PC-3 (cell line): ENCODE results near the gene NOTCH1. TPM values are rescaled to one million over a fixed set of nuclear protein-coding genes. Genes with fewer than 3 reads are reported as not detected.

Source experiments
- ATAC-seq: fragments of 200-7000 bp; cut with Tn5 transposase; 2 replicates; pipeline ENCODE4 v1.9.1; 2020; ENCODE audit warnings: mild to moderate bottlenecking, moderate library complexity
- BruUV-seq: library from RNA; stranded (reverse); fragments of 400-500 nt; replicated peaks from 2 replicates; lab custom pipeline; 2021; lab: Mats Ljungman, UMichigan
- CTCF ChIA-PET: fragments of 300-600 bp; sonication (Branson Sonifier 250); formaldehyde crosslinking; loops from one replicate; lab custom pipeline; 2022; ENCODE audit warnings: antibody characterized with exemption; lab: Charles Lee
- POLR2A ChIA-PET: fragments of 300-600 bp; sonication (Branson Sonifier 250); formaldehyde crosslinking; loops from one replicate; lab custom pipeline; 2022; ENCODE audit warnings: antibody characterized with exemption; ENCODE audit not compliant: unreplicated experiment; lab: Charles Lee
- DNase-seq: peaks from one replicate; pipeline ENCODE4 v3.0.0-alpha.2; 2015
- H2AFZ ChIP-seq: fragments of 300-600 bp; sonication (generic); 2 replicates; pipeline ENCODE4 v1.6.0; 2016; ENCODE audit warnings: antibody characterized with exemption, low read length
- H3F3A ChIP-seq: fragments of 300-600 bp; sonication (generic); one replicate; pipeline ENCODE4 v1.6.0; 2017; ENCODE audit warnings: antibody characterized with exemption, low read length, control low read depth, mild to moderate bottlenecking; ENCODE audit not compliant: unreplicated experiment
- H3K27ac ChIP-seq: fragments of 300-600 bp; sonication (generic); 2 replicates; pipeline ENCODE4 v1.5.1; 2016; ENCODE audit warnings: mild to moderate bottlenecking, low read length
- H3K27me3 ChIP-seq: fragments of 300-600 bp; sonication (generic); 2 replicates; pipeline ENCODE4 v1.6.1; 2016; ENCODE audit warnings: low read length, mixed read lengths
- H3K36me3 ChIP-seq: fragments of 300-600 bp; sonication (generic); 2 replicates; pipeline ENCODE4 v1.6.1; 2016; ENCODE audit warnings: low read depth, mixed run types, low read length, mixed read lengths
- H3K4me1 ChIP-seq: fragments of 300-600 bp; sonication (generic); 2 replicates; pipeline ENCODE4 v1.5.1; 2016; ENCODE audit warnings: low read length; ENCODE audit not compliant: insufficient read depth
- H3K4me2 ChIP-seq: fragments of 300-600 bp; sonication (generic); 2 replicates; pipeline ENCODE4 v1.6.0; 2016; ENCODE audit warnings: low read length
- H3K4me3 ChIP-seq: fragments of 300-600 bp; sonication (generic); 2 replicates; pipeline ENCODE4 v1.5.1; 2016; ENCODE audit warnings: mild to moderate bottlenecking, low read length, mixed read lengths
- H3K79me2 ChIP-seq: fragments of 300-600 bp; sonication (generic); 2 replicates; pipeline ENCODE4 v1.6.1; 2017; ENCODE audit warnings: low read length, mixed read lengths
- H3K9ac ChIP-seq: fragments of 300-600 bp; sonication (generic); 2 replicates; pipeline ENCODE4 v1.6.0; 2016; ENCODE audit warnings: mild to moderate bottlenecking, low read length
- H3K9me2 ChIP-seq: fragments of 300-600 bp; sonication (generic); replicated peaks from 2 replicates; pipeline ENCODE4 v1.6.1; 2016; ENCODE audit warnings: mixed run types, low read length, mixed read lengths
- H3K9me3 ChIP-seq: fragments of 300-600 bp; sonication (generic); 2 replicates; pipeline ENCODE4 v1.6.1; 2016; ENCODE audit warnings: low read length, mixed read lengths
- H4K20me1 ChIP-seq: fragments of 300-600 bp; sonication (generic); 2 replicates; pipeline ENCODE4 v1.6.1; 2016; ENCODE audit warnings: low read length, mixed read lengths
- CTCF ChIP-seq: fragments of 300-600 bp; sonication (generic); conservative IDR thresholded peaks from 2 replicates; pipeline ENCODE4 v1.5.1; 2017; ENCODE audit warnings: antibody characterized with exemption, low read depth, mild to moderate bottlenecking, low read length
- EZH2 ChIP-seq: fragments of 300-600 bp; sonication (generic); IDR thresholded peaks from one replicate; pipeline ENCODE4 v1.6.1; 2017; ENCODE audit warnings: antibody characterized with exemption, mild to moderate bottlenecking, low read length; ENCODE audit not compliant: unreplicated experiment
- EZH2phosphoT487 ChIP-seq: fragments of 300-600 bp; sonication (generic); IDR thresholded peaks from 2 replicates; pipeline ENCODE4 v1.6.1; 2018; ENCODE audit warnings: mild to moderate bottlenecking, antibody characterized with exemption, low read length, borderline replicate concordance
- intact Hi-C: fragments of 100-400 bp; cut with micrococcal nuclease; formaldehyde crosslinking; loops from 2 replicates; pipeline ENCODE4 v1.9.0; 2023
- total RNA-seq: library from RNA; depleted of rRNA; stranded (reverse); fragments of >200 nt; gene quantifications from 2 replicates; pipeline ENCODE4 v1.2.3, GENCODE V29; 2014

The NOTCH1 gene
- total RNA-seq, 1 experiment from 2014 or later, result 14.3 TPM

GRCh38 chr9:136486131-136486530 lies 59.7 kb downstream of the NOTCH1 start:
- Histone ChIP-seq H3K79me2 (peaks cover 17% of the 10 kb centered on the region), H3F3A (no peaks in the 10 kb centered on the region), H3K27me3 (no peaks in the 10 kb centered on the region), H3K9me3 (no peaks in the 10 kb centered on the region), H3K4me3 (no peak overlapping the region), H4K20me1 (peaks cover 13% of the 10 kb centered on the region), H3K36me3 (no peaks in the 10 kb centered on the region), H3K4me1 (peaks cover 7% of the 10 kb centered on the region; the same call in 1 of the 2 replicates), H3K27ac (no peak overlapping the region), H3K9ac (no peak overlapping the region), H3K9me2 (no peaks in the 10 kb centered on the region), H3K4me2 (no peak overlapping the region), H2AFZ (no peak overlapping the region)
- no TSS peak for BruUV-seq
- TF ChIP-seq CTCF, result no peak
- no peak for TF ChIP-seq EZH2phosphoT487
- TF ChIP-seq EZH2, result no peak
- CTCF ChIA-PET, result no interaction called here
- DNase-seq, result no peak
- POLR2A ChIA-PET, result no interaction called here
- no peak for ATAC-seq
- intact Hi-C loops, result loop anchor here (5.0 to 10.0 kb wide), 2 partner anchors 59 to 206 kb away; partner anchors contain the start of gene NOTCH1

- CTCF ChIA-PET, result interaction anchor here (0.5 to 1.2 kb wide), 3 partner anchors 61 to 208 kb away, joined by 4 to 5 read pairs (median 4); partner anchors contain the start of gene NOTCH1
- H3K79me2 ChIP-seq, result peaks cover 25% of the 10 kb centered on the region
- H3K4me2 ChIP-seq, result peak overlapping the region; percentile 96
- no peaks in the 10 kb centered on the region for H3K27me3 ChIP-seq
- H3K27ac ChIP-seq, result peak overlapping the region; percentile 97
- peak overlapping the region; percentile 79 for H3K4me3 ChIP-seq
- intact Hi-C loops, result loop anchor here (5.0 to 10.0 kb wide), 2 partner anchors 59 to 207 kb away; partner anchors contain the start of gene NOTCH1
- no peaks in the 10 kb centered on the region for H3K9me2 ChIP-seq
- ATAC-seq (peak; percentile 32), DNase-seq (peak; percentile 64)
- BruUV-seq, result no TSS peak
- peaks cover 13% of the 10 kb centered on the region for H4K20me1 ChIP-seq
- peak overlapping the region; percentile 57; the same call in 1 of the 2 replicates for H2AFZ ChIP-seq
- no peaks in the 10 kb centered on the region for H3F3A ChIP-seq
- H3K9me3 ChIP-seq, result no peaks in the 10 kb centered on the region
- H3K4me1 ChIP-seq, result peaks cover 7% of the 10 kb centered on the region; the same call in 1 of the 2 replicates
- H3K9ac ChIP-seq, result peak overlapping the region; percentile 98
- TF ChIP-seq EZH2phosphoT487 (no peak), EZH2 (no peak), CTCF (peak; percentile 78)
- H3K36me3 ChIP-seq, result no peaks in the 10 kb centered on the region
- POLR2A ChIA-PET, result no interaction called here
These were observed 60.5 kb downstream of the NOTCH1 start for GRCh38 chr9:136485049-136486045.
